DOHH2 (cell line): ENCODE measurements around the gene DIO2.

Experiments
- H3F3A ChIP-seq: fragments of 200-600 bp; sonication (generic), shearing (Covaris generic); 2 replicates; pipeline ENCODE4 v1.6.0; 2016; ENCODE audit warnings: antibody characterized with exemption, mild to moderate bottlenecking; ENCODE audit not compliant: control insufficient read depth, insufficient read depth
- H3K27ac ChIP-seq: fragments of 200-600 bp; sonication (generic); 2 replicates; pipeline ENCODE4 v1.5.1; 2014; ENCODE audit warnings: low read depth, mild to moderate bottlenecking, low read length, moderate library complexity
- H3K27me3 ChIP-seq: fragments of 200-600 bp; sonication (generic); 2 replicates; pipeline ENCODE4 v1.6.1; 2014; ENCODE audit warnings: mild to moderate bottlenecking, low read length, mixed read lengths; ENCODE audit not compliant: control insufficient read depth
- H3K36me3 ChIP-seq: fragments of 200-600 bp; sonication (generic); 2 replicates; pipeline ENCODE4 v1.6.1; 2014; ENCODE audit warnings: mild to moderate bottlenecking, low read length, moderate library complexity, mixed read lengths; ENCODE audit not compliant: control insufficient read depth
- H3K4me1 ChIP-seq: fragments of 200-600 bp; sonication (generic); 2 replicates; pipeline ENCODE4 v1.6.1; 2014; ENCODE audit warnings: mild to moderate bottlenecking, low read length, mixed read lengths; ENCODE audit not compliant: control insufficient read depth
- H3K4me2 ChIP-seq: fragments of 200-600 bp; sonication (generic); 2 replicates; pipeline ENCODE4 v1.6.0; 2014; ENCODE audit warnings: mild to moderate bottlenecking, low read length, moderate library complexity
- H3K4me3 ChIP-seq: fragments of 200-600 bp; sonication (generic); 2 replicates; pipeline ENCODE4 v1.5.1; 2014; ENCODE audit warnings: mild to moderate bottlenecking, low read length, mixed read lengths
- H3K79me2 ChIP-seq: fragments of 200-600 bp; sonication (generic); 2 replicates; pipeline ENCODE4 v1.6.1; 2014; ENCODE audit warnings: mild to moderate bottlenecking, low read length, mixed read lengths; ENCODE audit not compliant: control insufficient read depth
- H3K9me2 ChIP-seq: fragments of 200-600 bp; sonication (generic); replicated peaks from 2 replicates; pipeline ENCODE4 v1.6.1; 2014; ENCODE audit warnings: mild to moderate bottlenecking, low read length, mixed read lengths; ENCODE audit not compliant: control insufficient read depth
- H3K9me3 ChIP-seq: fragments of 200-600 bp; sonication (generic); 2 replicates; pipeline ENCODE4 v1.6.1; 2014; ENCODE audit warnings: antibody characterized with exemption, low read length, mixed read lengths; ENCODE audit not compliant: control insufficient read depth, insufficient read depth
- H4K20me1 ChIP-seq: fragments of 200-600 bp; sonication (generic); 2 replicates; pipeline ENCODE4 v1.6.0; 2014; ENCODE audit warnings: low read depth, mild to moderate bottlenecking, antibody characterized with exemption, low read length, moderate library complexity; ENCODE audit not compliant: control insufficient read depth, insufficient read depth
- EZH2phosphoT487 ChIP-seq: fragments of 200-600 bp; sonication (generic); IDR thresholded peaks from 2 replicates; pipeline ENCODE4 v1.6.1; 2017; ENCODE audit warnings: borderline replicate concordance, mild to moderate bottlenecking, antibody characterized with exemption, low read length, moderate library complexity, mixed read lengths
- TF ChIP-seq, protein P1 (sequence below): fragments of 200-600 bp; sonication (generic); IDR thresholded peaks from one replicate; pipeline ENCODE4 v1.5.1; 2014; ENCODE audit warnings: antibody characterized with exemption, mild to moderate bottlenecking, low read depth, low read length; ENCODE audit not compliant: poor library complexity, severe bottlenecking

The DIO2 gene

DNA sequence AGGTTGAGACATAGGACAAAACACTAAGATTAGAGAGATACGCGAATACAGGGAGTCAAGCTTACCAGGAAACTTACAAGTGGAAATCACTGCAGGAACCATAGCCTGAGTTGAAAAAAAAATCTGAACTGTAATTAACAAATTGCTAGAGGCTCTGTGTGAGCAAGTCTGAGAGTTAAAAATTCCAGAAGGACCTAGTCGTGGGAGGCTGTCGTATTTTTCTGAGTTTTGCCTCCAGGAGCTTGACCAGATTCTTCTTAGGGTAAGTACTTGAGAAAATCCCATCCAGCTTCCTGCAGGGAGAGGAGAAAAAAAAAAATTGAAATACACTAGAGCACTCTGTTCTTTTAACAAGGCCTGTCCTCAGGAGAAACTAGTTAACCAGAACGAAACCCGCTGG lies 22.7 kb downstream of the DIO2 start:
- Histone ChIP-seq H3K4me3 (no peak overlapping the region), H3K79me2 (no peaks in the 10 kb centered on the region), H3K36me3 (no peaks in the 10 kb centered on the region), H3K9me3 (no peaks in the 10 kb centered on the region), H3F3A (no peaks in the 10 kb centered on the region), H3K4me1 (no peaks in the 10 kb centered on the region), H3K27me3 (no peaks in the 10 kb centered on the region), H3K9me2 (no peaks in the 10 kb centered on the region), H3K27ac (no peak overlapping the region), H3K4me2 (no peak overlapping the region), H4K20me1 (no peaks in the 10 kb centered on the region)
- TF ChIP-seq, protein P1, sequence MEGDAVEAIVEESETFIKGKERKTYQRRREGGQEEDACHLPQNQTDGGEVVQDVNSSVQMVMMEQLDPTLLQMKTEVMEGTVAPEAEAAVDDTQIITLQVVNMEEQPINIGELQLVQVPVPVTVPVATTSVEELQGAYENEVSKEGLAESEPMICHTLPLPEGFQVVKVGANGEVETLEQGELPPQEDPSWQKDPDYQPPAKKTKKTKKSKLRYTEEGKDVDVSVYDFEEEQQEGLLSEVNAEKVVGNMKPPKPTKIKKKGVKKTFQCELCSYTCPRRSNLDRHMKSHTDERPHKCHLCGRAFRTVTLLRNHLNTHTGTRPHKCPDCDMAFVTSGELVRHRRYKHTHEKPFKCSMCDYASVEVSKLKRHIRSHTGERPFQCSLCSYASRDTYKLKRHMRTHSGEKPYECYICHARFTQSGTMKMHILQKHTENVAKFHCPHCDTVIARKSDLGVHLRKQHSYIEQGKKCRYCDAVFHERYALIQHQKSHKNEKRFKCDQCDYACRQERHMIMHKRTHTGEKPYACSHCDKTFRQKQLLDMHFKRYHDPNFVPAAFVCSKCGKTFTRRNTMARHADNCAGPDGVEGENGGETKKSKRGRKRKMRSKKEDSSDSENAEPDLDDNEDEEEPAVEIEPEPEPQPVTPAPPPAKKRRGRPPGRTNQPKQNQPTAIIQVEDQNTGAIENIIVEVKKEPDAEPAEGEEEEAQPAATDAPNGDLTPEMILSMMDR = no peak
- TF ChIP-seq EZH2phosphoT487 = no peak

DNA sequence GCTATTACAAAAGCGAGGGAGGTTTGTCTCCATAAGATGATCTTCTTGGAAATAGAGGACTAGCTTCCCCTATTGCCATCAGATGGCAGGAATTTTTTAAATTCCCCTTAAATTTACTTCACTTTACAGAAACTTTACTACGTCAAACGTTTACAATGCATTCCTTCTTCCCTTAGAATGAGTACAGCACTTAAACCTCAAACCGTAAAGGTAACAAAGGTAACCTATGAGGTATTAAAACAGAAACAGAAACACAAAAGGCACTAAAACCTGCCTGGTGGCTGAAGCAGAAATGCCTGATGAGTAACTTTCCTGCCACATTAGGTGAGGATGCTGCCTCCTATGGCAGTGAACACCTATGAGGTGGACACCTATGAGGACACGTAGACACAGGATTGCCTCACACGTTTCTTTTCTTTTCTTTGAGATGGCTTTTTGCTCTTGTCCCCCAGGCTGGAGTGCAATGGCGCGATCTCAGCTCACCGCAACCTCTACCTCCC lies 25.0 kb downstream of the DIO2 start:
- Histone ChIP-seq H3K9me2 (no peaks in the 10 kb centered on the region), H3F3A (no peaks in the 10 kb centered on the region), H4K20me1 (no peaks in the 10 kb centered on the region), H3K4me3 (no peak overlapping the region), H3K79me2 (no peaks in the 10 kb centered on the region), H3K36me3 (no peaks in the 10 kb centered on the region), H3K9me3 (no peaks in the 10 kb centered on the region), H3K27me3 (no peaks in the 10 kb centered on the region), H3K27ac (no peak overlapping the region), H3K4me2 (no peak overlapping the region), H3K4me1 (no peaks in the 10 kb centered on the region)
- no peak for TF ChIP-seq EZH2phosphoT487
- TF ChIP-seq, protein P1 = no peak

DNA sequence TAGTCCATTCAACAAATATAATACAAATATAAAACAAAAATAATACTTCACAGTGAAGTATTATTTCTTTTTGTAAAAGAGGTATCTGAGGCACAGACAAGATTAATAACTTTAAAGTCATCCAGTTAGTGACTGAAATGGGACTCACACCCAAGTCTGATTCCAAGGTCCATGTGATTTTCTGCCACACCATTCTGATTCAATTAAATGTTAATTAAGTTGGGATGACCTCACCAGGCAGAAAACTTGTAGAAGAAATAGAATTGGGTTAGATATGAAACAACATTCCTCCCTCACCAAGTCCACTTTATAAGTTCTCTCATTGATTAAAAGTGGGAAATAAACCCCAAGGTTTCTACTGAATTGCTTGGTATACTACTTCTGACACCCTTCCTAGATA lies 34.4 kb downstream of the DIO2 start:
- no peaks in the 10 kb centered on the region for H3K9me3 ChIP-seq
- no peaks in the 10 kb centered on the region for H3K27me3 ChIP-seq
- H3K79me2 ChIP-seq = no peaks in the 10 kb centered on the region
- no peaks in the 10 kb centered on the region for H3K9me2 ChIP-seq
- no peaks in the 10 kb centered on the region for H4K20me1 ChIP-seq
- no peak for TF ChIP-seq EZH2phosphoT487
- TF ChIP-seq, protein P1 = no peak
- no peaks in the 10 kb centered on the region for H3K36me3 ChIP-seq
- no peak overlapping the region for H3K4me3 ChIP-seq
- no peak overlapping the region for H3K27ac ChIP-seq
- H3F3A ChIP-seq = no peaks in the 10 kb centered on the region
- no peaks in the 10 kb centered on the region for H3K4me1 ChIP-seq
- no peak overlapping the region for H3K4me2 ChIP-seq

DNA sequence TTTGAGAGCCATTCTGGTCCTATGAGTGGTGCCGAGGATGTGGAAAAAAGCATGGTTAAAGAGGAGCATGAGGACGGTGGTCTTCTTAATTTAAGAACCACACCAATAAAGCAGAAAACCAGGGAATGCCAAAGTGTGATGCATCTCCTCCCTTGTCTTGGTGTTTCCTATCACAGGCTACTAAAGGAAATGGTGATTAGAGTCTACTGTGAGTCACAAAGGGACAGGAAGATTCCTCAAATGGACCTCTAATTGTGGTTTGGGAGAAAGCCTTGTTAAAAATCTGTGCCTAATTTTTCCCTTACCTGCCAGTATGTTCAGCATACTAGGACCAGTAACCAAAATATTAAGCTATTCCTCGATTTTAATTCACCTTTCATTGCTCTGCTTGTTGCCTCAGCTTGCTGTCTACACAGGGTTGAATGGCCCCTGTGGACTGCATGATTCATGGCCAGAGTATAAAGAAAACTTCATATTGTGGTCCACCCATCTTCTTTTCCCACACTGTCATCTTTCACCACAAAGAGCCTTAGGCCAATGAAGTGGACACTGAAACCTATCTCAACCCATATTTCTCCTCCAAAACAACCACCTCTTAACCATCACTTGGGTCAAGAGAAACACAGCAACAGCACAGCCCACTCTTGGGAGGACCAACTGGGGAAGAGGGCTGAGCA lies 38.8 kb downstream of the DIO2 start:
- Histone ChIP-seq H3K4me3 (no peak overlapping the region), H4K20me1 (no peaks in the 10 kb centered on the region), H3K79me2 (no peaks in the 10 kb centered on the region), H3K27ac (no peak overlapping the region), H3K27me3 (no peaks in the 10 kb centered on the region), H3K4me1 (no peaks in the 10 kb centered on the region), H3K36me3 (no peaks in the 10 kb centered on the region), H3F3A (no peaks in the 10 kb centered on the region), H3K4me2 (no peak overlapping the region), H3K9me3 (no peaks in the 10 kb centered on the region), H3K9me2 (no peaks in the 10 kb centered on the region)
- TF ChIP-seq, protein P1 = no peak
- TF ChIP-seq EZH2phosphoT487 = no peak
